GM19099 (cell line): ENCODE measurements around the gene ZNF646.

Experiments
- POLR2A ChIP-seq: IDR thresholded peaks from 3 replicates; pipeline ENCODE4 v1.6.1; 2011; ENCODE audit warnings: low read depth; ENCODE audit not compliant: insufficient read length; ENCODE audit errors: extremely low read depth

Gene ZNF646, protein sequence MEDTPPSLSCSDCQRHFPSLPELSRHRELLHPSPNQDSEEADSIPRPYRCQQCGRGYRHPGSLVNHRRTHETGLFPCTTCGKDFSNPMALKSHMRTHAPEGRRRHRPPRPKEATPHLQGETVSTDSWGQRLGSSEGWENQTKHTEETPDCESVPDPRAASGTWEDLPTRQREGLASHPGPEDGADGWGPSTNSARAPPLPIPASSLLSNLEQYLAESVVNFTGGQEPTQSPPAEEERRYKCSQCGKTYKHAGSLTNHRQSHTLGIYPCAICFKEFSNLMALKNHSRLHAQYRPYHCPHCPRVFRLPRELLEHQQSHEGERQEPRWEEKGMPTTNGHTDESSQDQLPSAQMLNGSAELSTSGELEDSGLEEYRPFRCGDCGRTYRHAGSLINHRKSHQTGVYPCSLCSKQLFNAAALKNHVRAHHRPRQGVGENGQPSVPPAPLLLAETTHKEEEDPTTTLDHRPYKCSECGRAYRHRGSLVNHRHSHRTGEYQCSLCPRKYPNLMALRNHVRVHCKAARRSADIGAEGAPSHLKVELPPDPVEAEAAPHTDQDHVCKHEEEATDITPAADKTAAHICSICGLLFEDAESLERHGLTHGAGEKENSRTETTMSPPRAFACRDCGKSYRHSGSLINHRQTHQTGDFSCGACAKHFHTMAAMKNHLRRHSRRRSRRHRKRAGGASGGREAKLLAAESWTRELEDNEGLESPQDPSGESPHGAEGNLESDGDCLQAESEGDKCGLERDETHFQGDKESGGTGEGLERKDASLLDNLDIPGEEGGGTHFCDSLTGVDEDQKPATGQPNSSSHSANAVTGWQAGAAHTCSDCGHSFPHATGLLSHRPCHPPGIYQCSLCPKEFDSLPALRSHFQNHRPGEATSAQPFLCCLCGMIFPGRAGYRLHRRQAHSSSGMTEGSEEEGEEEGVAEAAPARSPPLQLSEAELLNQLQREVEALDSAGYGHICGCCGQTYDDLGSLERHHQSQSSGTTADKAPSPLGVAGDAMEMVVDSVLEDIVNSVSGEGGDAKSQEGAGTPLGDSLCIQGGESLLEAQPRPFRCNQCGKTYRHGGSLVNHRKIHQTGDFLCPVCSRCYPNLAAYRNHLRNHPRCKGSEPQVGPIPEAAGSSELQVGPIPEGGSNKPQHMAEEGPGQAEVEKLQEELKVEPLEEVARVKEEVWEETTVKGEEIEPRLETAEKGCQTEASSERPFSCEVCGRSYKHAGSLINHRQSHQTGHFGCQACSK (N-terminal part only)

DNA sequence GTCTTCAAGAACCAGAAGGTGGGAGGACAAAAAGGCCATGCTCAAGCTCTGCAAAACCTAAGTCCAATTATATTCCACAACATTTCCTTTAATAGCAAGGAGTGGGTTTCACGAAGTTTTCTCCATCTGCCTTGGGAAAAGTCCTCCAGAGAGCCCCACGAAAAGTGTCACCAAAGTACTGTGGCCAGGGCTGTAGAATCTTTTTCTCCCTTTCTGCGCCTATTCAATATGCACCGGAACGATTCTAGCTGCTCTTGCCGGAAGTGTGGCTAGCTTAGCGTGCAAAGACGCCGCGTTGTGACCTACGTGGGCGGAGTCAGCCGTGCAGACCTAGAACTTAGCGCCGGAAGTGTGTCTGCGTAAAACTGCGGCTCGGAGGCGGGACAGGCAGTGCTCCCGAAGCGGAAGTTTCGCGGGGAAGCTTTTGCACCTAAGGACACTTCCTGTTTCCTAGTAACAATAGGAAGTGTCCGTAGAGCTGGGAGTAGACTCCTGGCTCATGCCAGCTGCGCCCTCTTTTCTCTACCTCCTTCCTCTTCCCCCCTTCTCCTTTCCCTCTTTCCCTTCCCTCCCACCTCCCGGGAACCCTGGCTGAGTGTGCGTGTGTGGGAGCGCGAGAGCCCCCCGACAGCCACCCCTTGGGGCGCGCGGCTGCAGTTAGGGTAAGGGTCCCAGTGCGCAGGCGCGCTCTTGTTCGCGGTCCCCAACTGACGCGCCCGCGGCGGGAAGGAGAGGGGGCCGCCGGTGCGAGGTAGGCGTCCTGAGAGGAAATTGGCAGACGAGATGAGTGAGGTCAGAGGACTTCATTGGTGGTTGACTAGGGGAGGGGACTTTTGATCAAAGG, at the start of gene ZNF646, which contains the start of gene ZNF668:
TSS of gene ZNF646 (plus strand) at position 453 of the 844 bp plus-strand sequence. CDS start 1,903 bp downstream, outside the sequence.
TSS of gene ZNF668 (minus strand) at position 271 of the 844 bp plus-strand sequence. CDS start 9,781 bp downstream, outside the sequence.
- TF ChIP-seq POLR2A = peak; percentile 94

DNA sequence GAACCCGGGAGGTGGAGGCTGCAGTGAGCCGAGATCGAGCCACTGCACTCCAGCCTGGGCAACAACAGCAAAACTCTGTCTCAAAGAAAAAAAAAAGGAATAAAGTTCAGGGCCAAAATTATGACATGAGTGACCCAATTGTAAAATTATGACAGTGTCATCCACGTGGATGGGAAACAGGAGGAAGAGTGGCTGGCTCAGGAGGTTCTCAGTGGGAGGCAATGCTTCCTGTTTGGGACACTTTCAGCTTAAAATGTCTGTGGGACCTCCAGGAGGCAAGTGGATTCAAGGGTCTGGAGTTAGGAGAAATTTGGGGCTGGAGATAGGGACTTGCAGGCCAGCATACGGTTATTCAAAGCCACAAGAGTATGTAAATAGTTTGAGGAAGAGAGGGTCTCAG, 48.9 kb upstream of the ZNF646 start:
- TF ChIP-seq POLR2A = no peak

DNA sequence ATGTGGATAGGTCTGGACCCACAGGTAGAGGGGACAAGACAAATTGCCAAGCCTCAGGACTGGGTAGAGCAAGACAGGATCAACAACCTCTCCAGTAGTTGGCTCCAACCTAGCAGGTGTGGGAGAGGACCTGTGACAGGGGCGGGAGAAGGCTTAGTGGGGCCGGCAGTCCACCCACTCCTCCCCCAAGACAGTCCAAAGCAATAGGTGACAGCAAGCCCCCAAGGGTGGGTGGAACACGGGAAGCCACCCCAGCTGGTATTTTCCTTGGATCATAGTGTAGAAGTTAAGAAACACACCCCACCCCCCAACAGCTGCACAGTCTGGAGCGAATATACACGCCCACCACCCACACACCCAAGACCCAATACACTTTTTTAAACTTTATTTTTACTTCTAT, 45.0 kb upstream of the ZNF646 start:
- no peak for TF ChIP-seq POLR2A

DNA sequence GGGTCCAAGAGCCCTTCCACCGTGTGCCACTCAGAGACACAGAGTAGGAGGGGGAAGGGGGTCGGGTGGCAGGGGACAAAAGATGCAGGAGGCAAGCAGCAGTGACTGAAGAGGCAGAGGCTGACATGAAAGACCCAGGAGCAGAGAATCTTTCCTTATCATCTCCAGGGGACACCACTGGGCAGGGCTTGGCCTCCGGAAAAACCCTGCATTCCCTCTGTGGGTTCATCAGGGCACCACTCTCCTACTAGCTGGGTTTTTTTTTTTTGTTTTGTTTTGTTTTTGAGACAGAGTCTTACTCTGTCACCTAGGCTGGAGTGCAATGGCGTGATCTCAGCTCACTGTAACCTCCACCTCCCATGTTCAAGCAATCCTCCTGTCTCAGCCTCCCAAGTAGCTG, 42.9 kb upstream of the ZNF646 start:
- TF ChIP-seq POLR2A = no peak

DNA sequence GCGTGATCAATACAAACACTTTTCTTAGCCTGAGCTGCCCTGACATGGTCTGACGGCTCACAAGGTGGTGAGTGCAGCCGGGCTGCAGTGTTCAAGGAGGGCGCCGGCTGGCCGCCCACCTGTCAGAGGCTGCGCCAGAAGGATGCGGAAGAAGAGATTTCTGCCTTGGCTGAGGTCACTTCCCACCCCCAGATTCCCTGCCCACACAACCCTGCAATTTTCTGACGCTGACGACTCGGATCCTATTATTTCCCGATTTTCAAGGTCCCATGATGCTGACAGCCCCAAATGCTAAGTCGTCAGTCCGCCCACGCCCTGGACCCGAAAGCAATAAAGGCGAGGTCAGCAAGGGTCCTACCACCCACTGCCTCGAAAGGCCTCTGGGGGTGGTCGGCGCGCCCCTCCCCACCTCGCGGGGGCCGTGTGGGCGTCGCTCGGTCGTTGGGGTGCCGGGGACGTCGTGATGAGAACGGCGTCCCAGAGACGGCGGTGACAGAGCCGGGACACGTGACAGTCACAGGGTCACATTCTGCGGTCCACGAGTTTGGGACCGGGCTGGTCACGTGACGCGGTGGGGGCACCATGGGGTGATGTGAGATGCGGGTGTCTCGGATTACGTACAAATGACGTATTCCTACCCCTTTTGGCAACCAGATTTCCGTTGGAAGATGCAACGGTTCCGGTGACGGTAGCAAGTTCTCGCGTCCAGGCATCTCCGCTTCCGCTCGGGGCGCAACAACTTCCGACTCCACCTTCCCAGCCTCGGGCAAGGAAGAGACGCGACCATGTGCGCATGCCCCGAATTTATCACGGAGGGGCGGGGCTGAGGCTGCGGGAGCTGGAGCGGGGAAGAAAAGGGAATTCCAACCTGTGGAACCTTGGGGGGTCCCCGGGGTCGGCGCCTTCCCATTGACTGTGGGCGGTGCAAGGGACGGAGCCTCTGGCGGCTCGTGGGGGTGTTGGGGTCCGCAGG, 41.2 kb upstream of the ZNF646 start, which contains the start of gene STX4:
TSS of gene STX4 (plus strand) at position 823 of the 973 bp plus-strand sequence. CDS start 248 bp downstream, outside the sequence.
- TF ChIP-seq POLR2A = peak; percentile 56

DNA sequence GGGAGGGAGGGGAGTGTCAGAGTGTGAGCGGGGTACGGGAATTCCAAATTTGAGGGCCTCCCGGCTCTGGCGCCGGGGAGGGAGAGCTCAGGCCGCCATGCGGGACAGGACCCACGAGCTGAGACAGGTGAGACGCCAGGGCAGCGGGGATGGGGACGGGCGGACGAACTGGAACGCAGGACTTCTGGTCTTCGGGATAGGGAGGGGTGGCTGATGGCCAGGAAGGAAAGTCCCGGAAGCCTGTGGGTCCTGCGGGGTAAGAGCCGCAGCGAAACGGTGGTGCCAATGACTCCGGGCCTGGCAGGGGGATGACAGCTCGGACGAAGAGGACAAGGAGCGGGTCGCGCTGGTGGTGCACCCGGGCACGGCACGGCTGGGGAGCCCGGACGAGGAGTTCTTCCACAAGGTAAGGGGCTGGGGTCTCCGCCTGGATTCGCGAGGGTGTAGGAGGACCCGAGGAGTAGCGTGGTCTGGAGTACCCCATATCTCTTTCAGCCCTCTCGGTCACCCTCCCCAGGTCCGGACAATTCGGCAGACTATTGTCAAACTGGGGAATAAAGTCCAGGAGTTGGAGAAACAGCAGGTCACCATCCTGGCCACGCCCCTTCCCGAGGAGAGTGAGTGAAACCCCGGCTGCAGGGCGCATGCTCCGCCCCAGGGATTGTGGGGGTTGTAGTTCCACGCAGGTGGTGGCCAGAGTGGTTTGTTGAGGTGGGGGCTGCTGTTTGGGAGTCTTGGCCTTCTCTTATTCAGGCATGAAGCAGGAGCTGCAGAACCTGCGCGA, 40.3 kb upstream of the ZNF646 start:
- peak; percentile 6 for TF ChIP-seq POLR2A

DNA sequence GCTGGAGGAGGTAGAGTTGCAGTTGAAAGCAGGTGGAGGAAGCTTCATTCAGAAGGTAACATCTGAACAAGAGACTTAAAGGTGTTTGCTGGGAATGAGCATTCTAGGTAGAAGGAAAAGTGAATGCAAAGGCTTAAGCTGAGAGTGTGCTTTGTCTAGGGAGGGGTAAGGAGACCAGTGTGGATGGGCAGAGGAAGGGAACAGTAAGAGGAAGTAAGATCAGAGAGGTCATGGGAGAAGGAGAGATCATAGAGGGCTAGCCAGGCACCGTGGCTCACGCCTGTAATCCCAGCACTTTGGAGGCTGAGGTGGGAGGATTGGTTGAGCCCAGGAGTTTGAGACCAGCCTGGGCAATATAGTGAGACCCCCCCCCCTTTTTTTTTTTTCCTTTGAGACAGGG, 37.5 kb upstream of the ZNF646 start:
- no peak for TF ChIP-seq POLR2A

DNA sequence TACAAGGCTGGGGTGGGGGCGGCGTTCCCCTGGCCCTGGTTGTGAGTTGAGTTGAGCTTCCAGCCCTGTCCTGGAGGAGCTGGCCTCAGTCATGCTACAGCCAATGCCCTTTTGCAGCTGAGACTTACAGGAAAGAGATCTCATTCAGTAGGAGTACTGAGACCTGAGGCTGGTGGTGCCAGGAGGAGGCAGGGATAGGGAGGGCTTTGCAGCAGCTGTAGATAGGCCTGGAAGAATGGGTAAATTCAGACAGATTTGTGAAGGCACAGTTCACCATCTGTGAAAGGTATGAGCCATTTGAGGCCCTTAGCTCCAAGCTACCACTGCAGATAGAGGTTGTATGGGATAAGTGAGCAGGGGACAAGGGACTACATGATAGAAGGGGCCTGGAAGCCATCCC, 35.2 kb upstream of the ZNF646 start:
- no peak for TF ChIP-seq POLR2A

DNA sequence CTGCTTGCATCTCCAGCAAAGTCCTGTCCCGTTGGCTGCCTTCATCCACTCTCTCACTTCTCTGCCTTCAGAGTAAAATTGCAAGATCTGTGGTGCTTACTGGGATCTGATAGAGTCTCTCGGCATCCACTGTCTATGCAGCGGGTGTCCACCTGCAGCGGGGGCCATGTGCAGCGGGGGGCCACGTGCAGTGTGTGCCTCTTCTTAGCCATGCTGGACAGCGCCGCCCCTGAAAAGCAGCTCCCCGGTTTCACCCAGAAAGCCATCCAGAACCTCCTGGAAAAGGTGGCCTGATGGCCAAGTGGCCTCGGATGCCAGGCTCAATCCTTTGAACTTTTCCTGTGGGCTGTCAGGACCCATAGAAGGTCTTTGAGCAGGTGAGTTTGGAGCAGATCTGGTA, 31.4 kb upstream of the ZNF646 start:
- no peak for TF ChIP-seq POLR2A

DNA sequence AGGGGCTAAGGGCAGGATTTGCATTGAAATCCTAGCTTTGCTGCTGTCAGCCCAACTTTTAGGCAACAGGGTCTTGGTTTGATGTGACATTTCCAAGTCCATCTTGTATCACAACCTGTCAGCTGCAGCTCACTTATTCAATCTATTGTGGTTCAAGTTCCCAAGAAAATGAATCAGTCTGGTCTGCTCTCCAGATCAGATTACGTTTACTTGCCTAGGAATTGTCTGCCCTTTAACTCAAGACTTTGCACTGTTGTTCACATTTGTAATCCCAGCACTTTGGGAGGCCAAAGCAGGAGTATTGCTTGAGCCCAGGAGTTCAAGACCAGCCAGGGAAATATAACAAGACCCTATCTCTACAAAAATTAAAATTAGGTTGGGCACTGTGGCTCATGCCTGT, 30.9 kb upstream of the ZNF646 start:
- TF ChIP-seq POLR2A = no peak

DNA sequence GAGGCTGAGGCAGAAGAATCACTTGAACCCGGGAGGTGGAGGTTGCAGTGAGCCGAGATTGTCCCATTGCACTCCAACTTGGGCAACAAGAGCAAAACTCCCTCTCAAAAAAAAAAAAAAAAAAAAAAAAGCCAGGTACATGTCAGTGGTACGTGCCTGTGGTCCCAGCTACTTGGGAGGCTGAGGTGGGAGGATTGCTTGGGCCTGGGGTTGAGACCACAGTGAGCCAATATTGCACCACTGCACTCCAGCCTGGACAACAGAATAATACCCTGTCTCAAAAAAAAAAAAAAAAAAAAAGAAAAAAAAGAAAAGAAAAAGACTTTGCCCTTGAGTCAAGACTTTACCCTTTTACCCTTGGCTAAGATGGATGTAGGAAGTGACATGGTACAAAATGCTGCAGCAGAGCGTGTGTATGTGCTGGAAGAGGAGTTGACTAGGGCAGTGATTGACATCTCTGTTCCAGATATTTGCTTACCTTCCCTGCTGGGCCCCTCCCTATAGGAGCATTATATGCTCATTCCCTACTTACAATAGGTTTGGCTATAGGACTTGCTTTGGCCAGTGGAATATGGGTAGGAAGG, 30.2 kb upstream of the ZNF646 start:
- TF ChIP-seq POLR2A = no peak
